ENCODE measurements around the gene DUSP18. TPM values are rescaled to one million over a fixed set of nuclear protein-coding genes. Genes with fewer than 3 reads are reported as not detected.
"Not testable (repeated sequence)": the region's sequence is repeated elsewhere in the genome, so short reads cannot be mapped to it uniquely, and the experiment has no call there.

The DUSP18 gene
- total RNA-seq, 1 donor: 18.5 TPM

GRCh38 chr22:30691204-30691603 is 23.5 kb upstream of the DUSP18 start:
- TF ChIP-seq CTCF (IDR thresholded peaks at IDR 0.05; ENCODE audit: insufficient read depth, low read length): no peak
- no peak for DNase-seq (ENCODE audit: low read depth)
- no peak overlapping the region for H3K4me3 ChIP-seq (ENCODE audit: low read depth, low read length)

- no peak for TF ChIP-seq CTCF (IDR thresholded peaks at IDR 0.05; ENCODE audit: insufficient read depth, low read length)
- DNase-seq (ENCODE audit: low read depth): no peak
- H3K4me3 ChIP-seq (ENCODE audit: low read depth, low read length): no peak overlapping the region
Observed at GRCh38 chr22:30689622-30690021, 21.9 kb upstream of the DUSP18 start.

- DNase-seq (ENCODE audit: low read depth): no peak
- TF ChIP-seq CTCF (IDR thresholded peaks at IDR 0.05; ENCODE audit: insufficient read depth, low read length): no peak
Observed at GRCh38 chr22:30687358-30687757, 19.7 kb upstream of the DUSP18 start.

GRCh38 chr22:30685178-30685577 is 17.5 kb upstream of the DUSP18 start:
- no peak overlapping the region for H3K4me3 ChIP-seq (ENCODE audit: low read depth, low read length)
- DNase-seq (ENCODE audit: low read depth): no peak
- no peak for TF ChIP-seq CTCF (IDR thresholded peaks at IDR 0.05; ENCODE audit: insufficient read depth, low read length)

More at GRCh38 chr22:30687358-30687757, 19.7 kb upstream of the DUSP18 start:
- H3K4me3 ChIP-seq (ENCODE audit: low read depth, low read length): no peak overlapping the region

- H3K4me3 ChIP-seq (ENCODE audit: low read depth, low read length): no peak overlapping the region
- DNase-seq (ENCODE audit: low read depth): no peak
- no peak for TF ChIP-seq CTCF (IDR thresholded peaks at IDR 0.05; ENCODE audit: insufficient read depth, low read length)
Observed at GRCh38 chr22:30681831-30682230, 14.2 kb upstream of the DUSP18 start.

GRCh38 chr22:30680991-30681770 is 13.5 kb upstream of the DUSP18 start:
- no peak for TF ChIP-seq CTCF (IDR thresholded peaks at IDR 0.05; ENCODE audit: insufficient read depth, low read length)
- H3K4me3 ChIP-seq (ENCODE audit: low read depth, low read length): no peak overlapping the region
- peak; percentile 17 for DNase-seq (ENCODE audit: low read depth)

- DNase-seq (ENCODE audit: low read depth); H3K4me3 ChIP-seq (ENCODE audit: low read depth, low read length): not testable (repeated sequence)
Observed at GRCh38 chr22:30679895-30680690, 12.4 kb upstream of the DUSP18 start.

- DNase-seq (ENCODE audit: low read depth); H3K4me3 ChIP-seq (ENCODE audit: low read depth, low read length): not testable (repeated sequence)
Observed at GRCh38 chr22:30676565-30676964, 8.9 kb upstream of the DUSP18 start.

Data from fibroblast of the aortic adventitia (primary cell).